Colon (tissue), 2 donors: Measurements from ENCODE around the gene YEATS4.

Source experiments
- FAIRE-seq: peaks from 2 replicates; lab custom pipeline; 2012; peaks lifted over from hg19 to GRCh38; lab: Jason Lieb, UNC
- donor health status: control.
- donor health status: control.

Gene YEATS4

GRCh38 chr12:69435644-69436043 lies 76.1 kb downstream of the YEATS4 start:
- FAIRE-seq, result no peak

- FAIRE-seq, result no peak
Measured at GRCh38 chr12:69437073-69437472, 77.5 kb downstream of the YEATS4 start.

GRCh38 chr12:69438539-69438938 lies 79.0 kb downstream of the YEATS4 start:
- no peak for FAIRE-seq

- no peak for FAIRE-seq
Measured at GRCh38 chr12:69440016-69440415, 80.5 kb downstream of the YEATS4 start.
